Hepatocyte (in vitro differentiated cells): ENCODE data around the gene MRPS24. TPM values are rescaled to one million over a fixed set of nuclear protein-coding genes. Genes with fewer than 3 reads are reported as not detected.

Source experiments
- DNase-seq: peaks from one replicate; pipeline ENCODE4 v3.0.0-alpha.2; 2016; ENCODE audit warnings: low spot score
- H2AFZ ChIP-seq: fragments of 200-600 bp; sonication (generic); 2 replicates; pipeline ENCODE4 v1.6.0; 2016; ENCODE audit warnings: antibody characterized with exemption, mild to moderate bottlenecking
- H3K27ac ChIP-seq: fragments of 200-600 bp; sonication (generic); 2 replicates; pipeline ENCODE4 v1.5.1; 2016; ENCODE audit warnings: mild to moderate bottlenecking
- H3K27me3 ChIP-seq: fragments of 200-600 bp; sonication (generic); 2 replicates; pipeline ENCODE4 v1.6.1; 2016
- H3K36me3 ChIP-seq: fragments of 200-600 bp; sonication (generic); replicated peaks from 2 replicates; pipeline ENCODE4 v1.5.1; 2016; ENCODE audit warnings: low read depth; ENCODE audit not compliant: insufficient read depth
- H3K4me1 ChIP-seq: fragments of 200-600 bp; sonication (generic); 2 replicates; pipeline ENCODE4 v1.5.1; 2016; ENCODE audit warnings: mild to moderate bottlenecking, moderate library complexity; ENCODE audit not compliant: insufficient read depth
- H3K4me2 ChIP-seq: fragments of 200-600 bp; sonication (generic); 2 replicates; pipeline ENCODE4 v1.6.0; 2016
- H3K4me3 ChIP-seq: fragments of 200-600 bp; sonication (generic); 2 replicates; pipeline ENCODE4 v1.5.1; 2016; ENCODE audit warnings: mild to moderate bottlenecking
- H3K79me2 ChIP-seq: fragments of 200-600 bp; sonication (generic); 2 replicates; pipeline ENCODE4 v1.6.0; 2017; ENCODE audit warnings: mild to moderate bottlenecking
- H3K9me2 ChIP-seq: fragments of 200-600 bp; sonication (generic); replicated peaks from 2 replicates; pipeline ENCODE4 v1.6.0; 2017; ENCODE audit warnings: mild to moderate bottlenecking; ENCODE audit not compliant: insufficient read depth
- H3K9me3 ChIP-seq: fragments of 200-600 bp; sonication (generic); 2 replicates; pipeline ENCODE4 v1.5.1; 2016; ENCODE audit warnings: low read depth, mild to moderate bottlenecking
- H4K20me1 ChIP-seq: fragments of 200-600 bp; sonication (generic); 2 replicates; pipeline ENCODE4 v1.6.0; 2016; ENCODE audit warnings: mild to moderate bottlenecking; ENCODE audit not compliant: insufficient read depth, poor library complexity, severe bottlenecking
- EZH2 ChIP-seq: fragments of 200-600 bp; sonication (generic); IDR thresholded peaks from 2 replicates; pipeline ENCODE4 v1.6.1; 2016; ENCODE audit warnings: antibody characterized with exemption, mild to moderate bottlenecking, borderline replicate concordance
- EZH2phosphoT487 ChIP-seq: fragments of 200-600 bp; sonication (generic); IDR thresholded peaks from one replicate; pipeline ENCODE4 v1.6.1; 2018; ENCODE audit warnings: antibody characterized with exemption, mild to moderate bottlenecking, low read depth, moderate library complexity; ENCODE audit not compliant: unreplicated experiment, severe bottlenecking
- WGBS: methylation state at CpG from one replicate; pipeline ENCODE4 v1.1.6; 2016; ENCODE audit warnings: low lambda C conversion rate; ENCODE audit errors: missing lambda C conversion rate; 5-methylcytosine and 5-hydroxymethylcytosine counted together
- polyA plus RNA-seq: library from polyadenylated mRNA; unstranded; fragments of >200 nt; fragmentation: Nextera tagmentation; extraction: Ambion mirVana; gene quantifications from 2 replicates; pipeline ENCODE4 v1.2.1, GENCODE V29; 2016
- total RNA-seq: library from RNA; depleted of rRNA; stranded (reverse); fragments of >200 nt; gene quantifications from 2 replicates; pipeline ENCODE4 v1.2.3, GENCODE V29; 2014
- TF ChIP-seq, protein P1 (sequence below): fragments of 200-600 bp; sonication (generic); IDR thresholded peaks from 2 replicates; pipeline ENCODE4 v1.5.1; 2016; ENCODE audit warnings: antibody characterized with exemption, mild to moderate bottlenecking; ENCODE audit not compliant: poor library complexity

MRPS24 gene
- total and polyA plus RNA-seq, 2 experiments from 2014 or later: 72.4 to 150 TPM

DNA sequence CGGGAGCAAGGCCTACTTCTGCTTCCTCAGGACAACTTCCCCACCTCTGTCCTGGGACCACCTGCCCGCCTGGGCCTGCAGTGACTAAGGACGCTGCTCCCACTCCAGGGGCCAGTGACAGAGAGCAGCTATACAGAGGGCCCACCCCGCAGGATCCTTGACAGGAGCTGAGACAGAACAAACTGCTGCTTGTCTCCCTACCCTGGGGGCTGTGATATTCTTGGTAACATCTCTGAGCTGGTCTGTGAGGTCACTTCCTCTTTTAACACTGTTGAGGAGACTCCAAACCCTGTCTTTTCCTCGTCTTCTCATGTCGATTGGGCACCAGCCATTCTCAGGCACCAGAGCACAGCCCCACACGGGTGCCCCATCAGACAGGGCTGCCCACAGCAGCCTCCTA, 6.9 kb upstream of the MRPS24 start:
- no peaks in the 10 kb centered on the region for H3K79me2 ChIP-seq
- H3K4me1 ChIP-seq: peaks cover 12% of the 10 kb centered on the region
- TF ChIP-seq EZH2phosphoT487: no peak
- TF ChIP-seq, protein P1, sequence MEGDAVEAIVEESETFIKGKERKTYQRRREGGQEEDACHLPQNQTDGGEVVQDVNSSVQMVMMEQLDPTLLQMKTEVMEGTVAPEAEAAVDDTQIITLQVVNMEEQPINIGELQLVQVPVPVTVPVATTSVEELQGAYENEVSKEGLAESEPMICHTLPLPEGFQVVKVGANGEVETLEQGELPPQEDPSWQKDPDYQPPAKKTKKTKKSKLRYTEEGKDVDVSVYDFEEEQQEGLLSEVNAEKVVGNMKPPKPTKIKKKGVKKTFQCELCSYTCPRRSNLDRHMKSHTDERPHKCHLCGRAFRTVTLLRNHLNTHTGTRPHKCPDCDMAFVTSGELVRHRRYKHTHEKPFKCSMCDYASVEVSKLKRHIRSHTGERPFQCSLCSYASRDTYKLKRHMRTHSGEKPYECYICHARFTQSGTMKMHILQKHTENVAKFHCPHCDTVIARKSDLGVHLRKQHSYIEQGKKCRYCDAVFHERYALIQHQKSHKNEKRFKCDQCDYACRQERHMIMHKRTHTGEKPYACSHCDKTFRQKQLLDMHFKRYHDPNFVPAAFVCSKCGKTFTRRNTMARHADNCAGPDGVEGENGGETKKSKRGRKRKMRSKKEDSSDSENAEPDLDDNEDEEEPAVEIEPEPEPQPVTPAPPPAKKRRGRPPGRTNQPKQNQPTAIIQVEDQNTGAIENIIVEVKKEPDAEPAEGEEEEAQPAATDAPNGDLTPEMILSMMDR: no peak
- TF ChIP-seq EZH2: no peak
- H3K36me3 ChIP-seq: no peaks in the 10 kb centered on the region
- H3K27me3 ChIP-seq: no peaks in the 10 kb centered on the region
- H3K4me3 ChIP-seq: no peak overlapping the region
- no peak overlapping the region for H2AFZ ChIP-seq
- no peaks in the 10 kb centered on the region for H3K9me3 ChIP-seq
- no peaks in the 10 kb centered on the region for H4K20me1 ChIP-seq
- 97% methylated on average over 7 of the region's 7 CpGs for WGBS
- no peaks in the 10 kb centered on the region for H3K9me2 ChIP-seq
- no peak overlapping the region for H3K4me2 ChIP-seq
- DNase-seq: no peak
- H3K27ac ChIP-seq: no peak overlapping the region

DNA sequence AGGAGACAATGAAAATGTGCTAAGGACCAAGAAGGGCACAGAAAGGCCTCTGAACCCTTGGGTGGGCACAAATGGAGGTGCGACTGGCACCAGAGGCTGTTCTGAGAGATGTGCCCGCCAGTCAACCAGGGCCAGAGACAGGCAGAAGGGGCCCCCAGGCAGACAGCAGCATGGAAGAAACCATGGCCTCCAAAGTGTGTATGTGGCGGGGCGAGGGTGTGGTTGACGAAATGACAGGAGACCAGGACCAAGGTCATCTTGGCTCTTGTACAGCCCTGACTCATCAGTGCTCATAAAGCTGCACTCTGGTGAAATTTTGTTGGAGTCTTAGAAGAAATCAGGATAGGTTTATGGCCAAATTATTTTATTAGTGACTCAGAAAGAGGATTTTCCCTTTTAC, 4.0 kb upstream of the MRPS24 start:
- peak overlapping the region; percentile 36 for H3K4me2 ChIP-seq
- H3K9me3 ChIP-seq: no peaks in the 10 kb centered on the region
- no peak overlapping the region for H3K4me3 ChIP-seq
- no peaks in the 10 kb centered on the region for H3K79me2 ChIP-seq
- 87% methylated on average over 5 of the region's 5 CpGs for WGBS
- H3K27me3 ChIP-seq: no peaks in the 10 kb centered on the region
- H3K4me1 ChIP-seq: peaks cover 13% of the 10 kb centered on the region
- peak overlapping the region; percentile 95 for H3K27ac ChIP-seq
- no peak for TF ChIP-seq EZH2phosphoT487
- TF ChIP-seq, protein P1: no peak
- TF ChIP-seq EZH2: no peak
- DNase-seq: peak; percentile 74
- H3K9me2 ChIP-seq: no peaks in the 10 kb centered on the region
- no peaks in the 10 kb centered on the region for H3K36me3 ChIP-seq
- H2AFZ ChIP-seq: no peak overlapping the region
- no peaks in the 10 kb centered on the region for H4K20me1 ChIP-seq

DNA sequence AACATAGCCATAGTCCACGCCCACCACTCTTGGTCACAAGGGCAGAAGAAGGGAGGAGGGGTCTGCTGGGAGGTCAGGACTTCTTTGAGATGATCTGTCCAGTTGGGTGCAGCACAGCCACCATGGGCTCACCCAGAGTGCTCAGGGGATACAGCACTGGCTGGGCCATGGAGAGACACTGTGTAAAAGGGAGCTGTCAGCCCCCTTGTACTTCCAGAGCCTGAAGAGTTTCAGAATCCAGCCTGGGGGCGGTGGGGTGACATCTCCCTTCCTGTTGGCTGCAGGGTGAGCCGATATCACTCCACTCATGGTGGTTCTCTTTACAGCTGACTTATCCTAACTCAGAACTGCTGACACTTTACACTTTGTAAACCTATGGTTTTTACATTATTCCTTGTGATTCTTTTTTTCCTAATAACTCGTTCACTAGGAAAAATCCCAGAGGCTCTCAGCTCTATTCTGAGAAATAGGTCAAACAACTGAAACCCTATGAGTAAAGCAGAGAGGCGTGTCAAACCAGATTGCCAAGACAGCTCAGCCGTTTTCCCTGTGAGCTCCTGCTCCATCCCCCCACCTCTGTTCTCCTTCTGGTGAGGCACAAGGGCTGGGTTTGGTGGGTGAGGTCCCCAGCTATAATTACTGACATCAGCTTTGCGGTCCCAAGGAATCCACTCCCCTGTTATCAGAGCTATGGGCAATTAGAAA, 3.2 kb upstream of the MRPS24 start:
- Histone ChIP-seq H3K4me1 (peaks cover 20% of the 10 kb centered on the region), H3K27ac (peak overlapping the region; percentile 95), H3K9me3 (no peaks in the 10 kb centered on the region), H3K27me3 (no peaks in the 10 kb centered on the region), H4K20me1 (no peaks in the 10 kb centered on the region), H2AFZ (no peak overlapping the region), H3K36me3 (no peaks in the 10 kb centered on the region), H3K79me2 (no peaks in the 10 kb centered on the region), H3K4me2 (peak overlapping the region; percentile 36), H3K9me2 (no peaks in the 10 kb centered on the region), H3K4me3 (no peak overlapping the region)
- DNase-seq: peak; percentile 77
- WGBS: 49% methylated on average over 7 of the region's 7 CpGs
- TF ChIP-seq EZH2phosphoT487: no peak
- TF ChIP-seq, protein P1: no peak
- TF ChIP-seq EZH2: no peak
